Measurements from ENCODE around the gene MTCL1.

DNA sequence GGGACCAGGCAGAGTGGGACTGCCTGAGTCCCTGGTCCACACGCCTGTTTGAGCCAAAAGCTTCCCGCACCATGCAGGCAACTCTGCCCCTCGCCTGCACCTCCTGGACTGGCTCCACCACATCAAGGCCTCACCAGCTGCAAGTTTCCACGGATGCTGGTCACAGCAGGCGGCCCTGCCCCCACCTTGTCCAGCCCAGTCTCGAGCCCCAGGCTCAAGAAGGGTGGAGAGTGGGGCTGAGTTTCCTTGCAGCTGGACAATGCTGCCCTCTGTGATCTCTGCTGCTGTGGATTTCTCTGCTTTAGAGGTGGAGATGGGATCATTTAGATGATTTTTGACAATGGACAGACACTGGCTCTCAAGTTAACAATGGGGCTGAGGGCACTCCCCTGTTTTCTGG is 74.9 kb downstream of the MTCL1 start:
- TF ChIP-seq, protein P1, sequence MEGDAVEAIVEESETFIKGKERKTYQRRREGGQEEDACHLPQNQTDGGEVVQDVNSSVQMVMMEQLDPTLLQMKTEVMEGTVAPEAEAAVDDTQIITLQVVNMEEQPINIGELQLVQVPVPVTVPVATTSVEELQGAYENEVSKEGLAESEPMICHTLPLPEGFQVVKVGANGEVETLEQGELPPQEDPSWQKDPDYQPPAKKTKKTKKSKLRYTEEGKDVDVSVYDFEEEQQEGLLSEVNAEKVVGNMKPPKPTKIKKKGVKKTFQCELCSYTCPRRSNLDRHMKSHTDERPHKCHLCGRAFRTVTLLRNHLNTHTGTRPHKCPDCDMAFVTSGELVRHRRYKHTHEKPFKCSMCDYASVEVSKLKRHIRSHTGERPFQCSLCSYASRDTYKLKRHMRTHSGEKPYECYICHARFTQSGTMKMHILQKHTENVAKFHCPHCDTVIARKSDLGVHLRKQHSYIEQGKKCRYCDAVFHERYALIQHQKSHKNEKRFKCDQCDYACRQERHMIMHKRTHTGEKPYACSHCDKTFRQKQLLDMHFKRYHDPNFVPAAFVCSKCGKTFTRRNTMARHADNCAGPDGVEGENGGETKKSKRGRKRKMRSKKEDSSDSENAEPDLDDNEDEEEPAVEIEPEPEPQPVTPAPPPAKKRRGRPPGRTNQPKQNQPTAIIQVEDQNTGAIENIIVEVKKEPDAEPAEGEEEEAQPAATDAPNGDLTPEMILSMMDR (conservative IDR thresholded peaks at IDR 0.05; ENCODE audit: low read length) = no peak
- no peak for TF ChIP-seq EZH2phosphoT487 (IDR thresholded peaks at IDR 0.05; ENCODE audit: borderline replicate concordance)

Data from Loucy (cell line).